ENCODE data around the gene GDF7. TPM values are rescaled to one million over a fixed set of nuclear protein-coding genes. Genes with fewer than 3 reads are reported as not detected.

The GDF7 gene
- total RNA-seq, 4 donors from 2014 or later, result 1.9 to 3.1 (median 2.4) TPM

- no peaks in the 10 kb centered on the region for H3K36me3 ChIP-seq
- DNase-seq (ENCODE audit: low spot score in 2 of 2), result no peak
- no peaks in the 10 kb centered on the region for H3K4me1 ChIP-seq
These were observed 56.6 kb downstream of the GDF7 start for GRCh38 chr2:20723543-20723942.

GRCh38 chr2:20724500-20725053 lies 57.6 kb downstream of the GDF7 start:
- TF ChIP-seq POLR2A (IDR thresholded peaks at IDR 0.05) (no peak), EP300 (IDR thresholded peaks at IDR 0.05) (no peak), CTCF (IDR thresholded peaks at IDR 0.05) (no peak), POLR2AphosphoS5 (IDR thresholded peaks at IDR 0.05) (no peak)
- Histone ChIP-seq H3K9me3 (no peaks in the 10 kb centered on the region), H3K27ac (no peak overlapping the region), H3K27me3 (no peaks in the 10 kb centered on the region), H3K4me3 (no peak overlapping the region), H3K4me1 (no peaks in the 10 kb centered on the region), H3K36me3 (no peaks in the 10 kb centered on the region)
- 95% methylated on average over 3 of the region's 3 CpGs for whole genome bisulfite sequencing
- no peak for DNase-seq (ENCODE audit: low spot score in 2 of 2)

More at GRCh38 chr2:20723543-20723942, 56.6 kb downstream of the GDF7 start:
- Histone ChIP-seq H3K27ac (no peak overlapping the region), H3K27me3 (no peaks in the 10 kb centered on the region), H3K9me3 (no peaks in the 10 kb centered on the region), H3K4me3 (no peak overlapping the region)
- TF ChIP-seq EP300 (IDR thresholded peaks at IDR 0.05) (no peak), CTCF (IDR thresholded peaks at IDR 0.05) (no peak), POLR2A (IDR thresholded peaks at IDR 0.05) (no peak), POLR2AphosphoS5 (IDR thresholded peaks at IDR 0.05) (no peak)

- H3K9me3 ChIP-seq, result no peaks in the 10 kb centered on the region
- DNase-seq (ENCODE audit: low spot score in 2 of 2), result no peak
- H3K27me3 ChIP-seq, result no peaks in the 10 kb centered on the region
- H3K4me1 ChIP-seq, result no peaks in the 10 kb centered on the region
- H3K27ac ChIP-seq, result no peak overlapping the region
- no peak for TF ChIP-seq CTCF (IDR thresholded peaks at IDR 0.05)
- no peak for TF ChIP-seq EP300 (IDR thresholded peaks at IDR 0.05)
- no peak for TF ChIP-seq POLR2A (IDR thresholded peaks at IDR 0.05)
- no peak for TF ChIP-seq POLR2AphosphoS5 (IDR thresholded peaks at IDR 0.05)
- 90% methylated on average over 2 of the region's 2 CpGs for WGBS
- no peak overlapping the region for H3K4me3 ChIP-seq
- H3K36me3 ChIP-seq, result no peaks in the 10 kb centered on the region
These were observed 58.8 kb downstream of the GDF7 start for GRCh38 chr2:20725782-20726181.

GRCh38 chr2:20726913-20727312 lies 60.0 kb downstream of the GDF7 start:
- no peaks in the 10 kb centered on the region for H3K9me3 ChIP-seq
- no peak overlapping the region for H3K4me3 ChIP-seq
- no peak overlapping the region for H3K27ac ChIP-seq
- DNase-seq (ENCODE audit: low spot score in 2 of 2), result no peak
- no peaks in the 10 kb centered on the region for H3K4me1 ChIP-seq
- WGBS, result 96% methylated on average over 5 of the region's 5 CpGs
- TF ChIP-seq CTCF (IDR thresholded peaks at IDR 0.05), result no peak
- TF ChIP-seq EP300 (IDR thresholded peaks at IDR 0.05), result no peak
- TF ChIP-seq POLR2AphosphoS5 (IDR thresholded peaks at IDR 0.05), result no peak
- TF ChIP-seq POLR2A (IDR thresholded peaks at IDR 0.05), result no peak
- H3K36me3 ChIP-seq, result no peaks in the 10 kb centered on the region
- no peaks in the 10 kb centered on the region for H3K27me3 ChIP-seq

GRCh38 chr2:20728114-20728758 lies 61.3 kb downstream of the GDF7 start:
- DNase-seq (ENCODE audit: low spot score in 2 of 2), result no peak
- Histone ChIP-seq H3K4me1 (no peaks in the 10 kb centered on the region), H3K27ac (no peak overlapping the region)

More at GRCh38 chr2:20728114-20728758, 61.3 kb downstream of the GDF7 start:
- Histone ChIP-seq H3K27me3 (no peaks in the 10 kb centered on the region), H3K36me3 (no peaks in the 10 kb centered on the region), H3K9me3 (no peaks in the 10 kb centered on the region), H3K4me3 (no peak overlapping the region)
- 58% methylated on average over 4 of the region's 4 CpGs for WGBS
- no peak for TF ChIP-seq POLR2AphosphoS5 (IDR thresholded peaks at IDR 0.05)
- no peak for TF ChIP-seq EP300 (IDR thresholded peaks at IDR 0.05)
- TF ChIP-seq CTCF (IDR thresholded peaks at IDR 0.05), result no peak
- TF ChIP-seq POLR2A (IDR thresholded peaks at IDR 0.05), result no peak
